Panc1 (cell line): Measurements from ENCODE around the gene MREG.

Experiments used
- CTCF ChIP-seq: fragments of 450-650 bp; IDR thresholded peaks from 2 replicates; pipeline ENCODE4 v1.5.1; 2017; ENCODE audit warnings: mild to moderate bottlenecking
- POLR2AphosphoS5 ChIP-seq: IDR thresholded peaks from 2 replicates; pipeline ENCODE4 v1.6.1; 2012; ENCODE audit warnings: mild to moderate bottlenecking, low read depth, low read length, moderate library complexity

- TF ChIP-seq CTCF: peak; percentile 83
- TF ChIP-seq POLR2AphosphoS5: no peak
These were observed 9.8 kb upstream of the MREG start for GRCh38 chr2:216023055-216023648.
